ENCODE results near the gene ABL1.

ABL1 gene

GRCh38 chr9:130880599-130881220, 45.7 kb downstream of the ABL1 start:
- H3K36me3 ChIP-seq (ENCODE audit: control insufficient read depth, low read length), result peaks cover 46% of the 10 kb centered on the region
- no peaks in the 10 kb centered on the region for H4K20me1 ChIP-seq (ENCODE audit: control insufficient read depth, insufficient read depth, low read depth, low read length)
- no peaks in the 10 kb centered on the region for H3K9me2 ChIP-seq (replicated peaks; ENCODE audit: control insufficient read depth, low read length)
- no peaks in the 10 kb centered on the region for H3K9me3 ChIP-seq (ENCODE audit: control insufficient read depth, insufficient read depth, low read length)
- H3K27me3 ChIP-seq (ENCODE audit: control insufficient read depth, low read length), result no peaks in the 10 kb centered on the region
- H3K4me2 ChIP-seq (ENCODE audit: low read length), result no peak overlapping the region
- H3K4me3 ChIP-seq (ENCODE audit: low read length), result no peak overlapping the region
- H3F3A ChIP-seq (ENCODE audit: control insufficient read depth, insufficient read depth), result no peaks in the 10 kb centered on the region
- TF ChIP-seq CTCF (IDR thresholded peaks at IDR 0.05; ENCODE audit: low read depth, low read length, poor library complexity, severe bottlenecking) (no peak), EZH2phosphoT487 (IDR thresholded peaks at IDR 0.05; ENCODE audit: borderline replicate concordance, low read length) (no peak)
- H3K79me2 ChIP-seq (ENCODE audit: control insufficient read depth, low read length), result no peaks in the 10 kb centered on the region
- no peak overlapping the region for H3K27ac ChIP-seq (ENCODE audit: low read depth, low read length)
- no peaks in the 10 kb centered on the region for H3K4me1 ChIP-seq (ENCODE audit: control insufficient read depth, low read length)

GRCh38 chr9:130881516-130881915, 46.5 kb downstream of the ABL1 start:
- no peaks in the 10 kb centered on the region for H3K27me3 ChIP-seq (ENCODE audit: control insufficient read depth, low read length)
- H3K79me2 ChIP-seq (ENCODE audit: control insufficient read depth, low read length), result no peaks in the 10 kb centered on the region
- no peaks in the 10 kb centered on the region for H3F3A ChIP-seq (ENCODE audit: control insufficient read depth, insufficient read depth)
- no peaks in the 10 kb centered on the region for H4K20me1 ChIP-seq (ENCODE audit: control insufficient read depth, insufficient read depth, low read depth, low read length)
- H3K9me3 ChIP-seq (ENCODE audit: control insufficient read depth, insufficient read depth, low read length), result no peaks in the 10 kb centered on the region
- H3K9me2 ChIP-seq (replicated peaks; ENCODE audit: control insufficient read depth, low read length), result no peaks in the 10 kb centered on the region
- no peak overlapping the region for H3K4me3 ChIP-seq (ENCODE audit: low read length)
- H3K27ac ChIP-seq (ENCODE audit: low read depth, low read length), result no peak overlapping the region
- H3K4me1 ChIP-seq (ENCODE audit: control insufficient read depth, low read length), result no peaks in the 10 kb centered on the region
- no peak overlapping the region for H3K4me2 ChIP-seq (ENCODE audit: low read length)
- TF ChIP-seq CTCF (IDR thresholded peaks at IDR 0.05; ENCODE audit: low read depth, low read length, poor library complexity, severe bottlenecking), result no peak
- no peak for TF ChIP-seq EZH2phosphoT487 (IDR thresholded peaks at IDR 0.05; ENCODE audit: borderline replicate concordance, low read length)
- H3K36me3 ChIP-seq (ENCODE audit: control insufficient read depth, low read length), result peaks cover 46% of the 10 kb centered on the region

GRCh38 chr9:130882696-130883225, 47.7 kb downstream of the ABL1 start:
- no peaks in the 10 kb centered on the region for H3K4me1 ChIP-seq (ENCODE audit: control insufficient read depth, low read length)
- no peak overlapping the region for H3K27ac ChIP-seq (ENCODE audit: low read depth, low read length)
- H4K20me1 ChIP-seq (ENCODE audit: control insufficient read depth, insufficient read depth, low read depth, low read length), result no peaks in the 10 kb centered on the region
- no peaks in the 10 kb centered on the region for H3K9me3 ChIP-seq (ENCODE audit: control insufficient read depth, insufficient read depth, low read length)
- no peak overlapping the region for H3K4me3 ChIP-seq (ENCODE audit: low read length)
- no peaks in the 10 kb centered on the region for H3F3A ChIP-seq (ENCODE audit: control insufficient read depth, insufficient read depth)
- no peak overlapping the region for H3K4me2 ChIP-seq (ENCODE audit: low read length)
- H3K79me2 ChIP-seq (ENCODE audit: control insufficient read depth, low read length), result no peaks in the 10 kb centered on the region
- H3K9me2 ChIP-seq (replicated peaks; ENCODE audit: control insufficient read depth, low read length), result no peaks in the 10 kb centered on the region
- TF ChIP-seq CTCF (IDR thresholded peaks at IDR 0.05; ENCODE audit: low read depth, low read length, poor library complexity, severe bottlenecking), result no peak
- TF ChIP-seq EZH2phosphoT487 (IDR thresholded peaks at IDR 0.05; ENCODE audit: borderline replicate concordance, low read length), result no peak
- H3K27me3 ChIP-seq (ENCODE audit: control insufficient read depth, low read length), result no peaks in the 10 kb centered on the region
- peaks cover 46% of the 10 kb centered on the region for H3K36me3 ChIP-seq (ENCODE audit: control insufficient read depth, low read length)
